Kidney glomerular epithelial cell (primary cell): ENCODE data around the gene GPT2.
"Not testable (repeated sequence)": the region's sequence is repeated elsewhere in the genome, so short reads cannot be mapped to it uniquely, and the experiment has no call there.

ENCODE experiments used
- DNase-seq: peaks from one replicate; lab custom pipeline; 2025; lab: John Stamatoyannopoulos, UW

GPT2 gene

GRCh38 chr16:46866286-46866685, 17.9 kb upstream of the GPT2 start:
- no peak for DNase-seq

- not testable (repeated sequence) for DNase-seq
These were observed 16.7 kb upstream of the GPT2 start for GRCh38 chr16:46867486-46867885.

- not testable (repeated sequence) for DNase-seq
These were observed 15.3 kb upstream of the GPT2 start for GRCh38 chr16:46868891-46869290.

GRCh38 chr16:46871597-46871996, 12.6 kb upstream of the GPT2 start:
- DNase-seq = no peak

- no peak for DNase-seq
These were observed 11.0 kb upstream of the GPT2 start for GRCh38 chr16:46873201-46873600.

GRCh38 chr16:46875243-46875642, 8.9 kb upstream of the GPT2 start:
- no peak for DNase-seq

GRCh38 chr16:46882304-46882939, 1.7 kb upstream of the GPT2 start:
- DNase-seq = no peak

- DNase-seq = no peak
These were observed 1.2 kb upstream of the GPT2 start for GRCh38 chr16:46882940-46883307.

GRCh38 chr16:46883353-46883689, 841 bp upstream of the GPT2 start:
- DNase-seq = no peak

GRCh38 chr16:46884513-46885293, 541 bp downstream of the GPT2 start:
- no peak for DNase-seq

GRCh38 chr16:46885960-46886763, 2.0 kb downstream of the GPT2 start:
- no peak for DNase-seq

- DNase-seq = no peak
These were observed 2.8 kb downstream of the GPT2 start for GRCh38 chr16:46886764-46887523.

GRCh38 chr16:46887524-46887854, 3.3 kb downstream of the GPT2 start:
- DNase-seq = no peak

GRCh38 chr16:46889245-46889941, 5.2 kb downstream of the GPT2 start:
- no peak for DNase-seq

GRCh38 chr16:46889942-46890300, 5.8 kb downstream of the GPT2 start:
- DNase-seq = no peak

GRCh38 chr16:46891910-46892309, 7.7 kb downstream of the GPT2 start:
- no peak for DNase-seq

GRCh38 chr16:46894036-46894672, 10.0 kb downstream of the GPT2 start:
- no peak for DNase-seq

GRCh38 chr16:46895399-46896313, 11.5 kb downstream of the GPT2 start:
- no peak for DNase-seq

- DNase-seq = peak; percentile 33
These were observed 12.3 kb downstream of the GPT2 start for GRCh38 chr16:46896314-46896968.

- DNase-seq = no peak
These were observed 13.3 kb downstream of the GPT2 start for GRCh38 chr16:46897471-46897870.
